Uterus (tissue), 4 donors: ENCODE measurements around the gene RGPD4. TPM values are rescaled to one million over a fixed set of nuclear protein-coding genes. Genes with fewer than 3 reads are reported as not detected.

Source experiments
- DNase-seq, 2 donors: peaks; one replicate each; pipeline ENCODE4 v3.0.0-alpha.2; 2019 to 2020
- H3K27ac ChIP-seq, 2 donors: fragments of 200-600 bp; sonication (generic); 1 replicate in 1 of 2; 2 replicates in 1 of 2; pipeline ENCODE4 v1.5.1; 2016 to 2018
- H3K27me3 ChIP-seq, 2 donors: fragments of 200-600 bp; sonication (generic); one replicate each; pipeline ENCODE4 v1.5.1; 2018 to 2019; ENCODE audit warnings: control low read depth in 1 of 2
- H3K36me3 ChIP-seq, 2 donors: fragments of 200-600 bp; sonication (generic); one replicate each; pipeline ENCODE4 v1.5.1; 2019; ENCODE audit warnings: control low read depth in 1 of 2
- H3K4me1 ChIP-seq, 2 donors: fragments of 200-600 bp; sonication (generic); one replicate each; pipeline ENCODE4 v1.5.1; 2018 to 2019; ENCODE audit warnings: control low read depth in 1 of 2
- H3K4me3 ChIP-seq, 2 donors: fragments of 200-600 bp; sonication (generic); 1 replicate in 1 of 2; 2 replicates in 1 of 2; pipeline ENCODE4 v1.5.1; 2018 to 2019; ENCODE audit warnings: mild to moderate bottlenecking in 1 of 2
- H3K9me3 ChIP-seq, 2 donors: fragments of 200-600 bp; sonication (generic); one replicate each; pipeline ENCODE4 v1.5.1; 2019; ENCODE audit warnings: control low read depth in 1 of 2
- CTCF ChIP-seq, 4 experiments: fragments of 200-600 bp in 2 of 4; fragments of 450-650 bp in 2 of 4; sonication (generic) in 2 of 4; IDR thresholded peaks; one replicate each; pipeline ENCODE4 v1.5.1; 2016 to 2019; ENCODE audit warnings: antibody characterized with exemption in 4 of 4, mild to moderate bottlenecking in 2 of 4, moderate library complexity in 1 of 4
- POLR2A ChIP-seq, 2 donors: fragments of 450-650 bp; IDR thresholded peaks; one replicate each; pipeline ENCODE4 v1.6.1; 2016; ENCODE audit warnings: antibody characterized with exemption in 2 of 2, mild to moderate bottlenecking in 1 of 2, moderate library complexity in 1 of 2
- intact Hi-C: fragments of 100-400 bp; cut with DNase I; formaldehyde crosslinking; loops from one replicate; pipeline ENCODE4 v1.15.1; 2023; ENCODE audit warnings: low total_unique reads
- total RNA-seq, 4 donors: library from RNA; depleted of rRNA in 3 of 4; stranded (reverse); fragments of >200 nt in 3 of 4; gene quantifications; one replicate each; pipeline versions ENCODE4 v1.1.0 to v1.2.4, GENCODE V29; 2014 to 2023
- donor health status: DM: yes; HTN: yes; CAD: no.

RGPD4 gene
- total RNA-seq, 4 donors from 2014 or later = 0.34 TPM; not detected in 3

GRCh38 chr2:107804608-107805498, 21.8 kb upstream of the RGPD4 start:
- H3K9me3 ChIP-seq = no peaks in the 10 kb centered on the region
- no peaks in the 10 kb centered on the region for H3K36me3 ChIP-seq
- no peak overlapping the region for H3K27ac ChIP-seq
- no peaks in the 10 kb centered on the region for H3K4me1 ChIP-seq
- TF ChIP-seq POLR2A (IDR thresholded peaks at IDR 0.05) (no peak), CTCF (IDR thresholded peaks at IDR 0.05) (no peak)
- DNase-seq = no peak
- H3K4me3 ChIP-seq = no peak overlapping the region
- H3K27me3 ChIP-seq = no peaks in the 10 kb centered on the region
- intact Hi-C loops = no loop called here

GRCh38 chr2:107806901-107807300, 19.8 kb upstream of the RGPD4 start:
- Histone ChIP-seq H3K4me1 (no peaks in the 10 kb centered on the region), H3K36me3 (no peaks in the 10 kb centered on the region)
- no peak for DNase-seq

GRCh38 chr2:107807988-107808387, 18.7 kb upstream of the RGPD4 start:
- no peaks in the 10 kb centered on the region for H3K36me3 ChIP-seq
- no peak overlapping the region for H3K4me3 ChIP-seq
- no peak overlapping the region for H3K27ac ChIP-seq
- H3K27me3 ChIP-seq = no peaks in the 10 kb centered on the region
- intact Hi-C loops = no loop called here
- no peaks in the 10 kb centered on the region for H3K9me3 ChIP-seq
- no peaks in the 10 kb centered on the region for H3K4me1 ChIP-seq
- no peak for TF ChIP-seq POLR2A (IDR thresholded peaks at IDR 0.05)
- TF ChIP-seq CTCF (IDR thresholded peaks at IDR 0.05) = no peak
- DNase-seq = no peak

More at GRCh38 chr2:107806901-107807300, 19.8 kb upstream of the RGPD4 start:
- Histone ChIP-seq H3K27ac (no peak overlapping the region), H3K9me3 (no peaks in the 10 kb centered on the region), H3K27me3 (no peaks in the 10 kb centered on the region), H3K4me3 (no peak overlapping the region)
- intact Hi-C loops = no loop called here
- no peak for TF ChIP-seq POLR2A (IDR thresholded peaks at IDR 0.05)
- TF ChIP-seq CTCF (IDR thresholded peaks at IDR 0.05) = no peak

GRCh38 chr2:107808959-107809358, 17.7 kb upstream of the RGPD4 start:
- no peak for TF ChIP-seq CTCF (IDR thresholded peaks at IDR 0.05)
- TF ChIP-seq POLR2A (IDR thresholded peaks at IDR 0.05) = no peak
- intact Hi-C loops = no loop called here
- no peak overlapping the region for H3K4me3 ChIP-seq
- no peaks in the 10 kb centered on the region for H3K4me1 ChIP-seq
- no peaks in the 10 kb centered on the region for H3K36me3 ChIP-seq
- no peaks in the 10 kb centered on the region for H3K27me3 ChIP-seq
- no peak overlapping the region for H3K27ac ChIP-seq
- H3K9me3 ChIP-seq = no peaks in the 10 kb centered on the region
- no peak for DNase-seq

- TF ChIP-seq POLR2A (IDR thresholded peaks at IDR 0.05) (no peak), CTCF (IDR thresholded peaks at IDR 0.05) (no peak)
- no peaks in the 10 kb centered on the region for H3K27me3 ChIP-seq
- no peaks in the 10 kb centered on the region for H3K36me3 ChIP-seq
- no peaks in the 10 kb centered on the region for H3K4me1 ChIP-seq
- no peak overlapping the region for H3K27ac ChIP-seq
- no peaks in the 10 kb centered on the region for H3K9me3 ChIP-seq
- no peak overlapping the region for H3K4me3 ChIP-seq
- DNase-seq = no peak
- intact Hi-C loops = no loop called here
Measured at GRCh38 chr2:107809835-107810234, 16.9 kb upstream of the RGPD4 start.
